ENCODE data around the gene ARIH1. TPM values are rescaled to one million over a fixed set of nuclear protein-coding genes. Genes with fewer than 3 reads are reported as not detected.

The ARIH1 gene
- total RNA-seq, 1 experiment from 2014 or later, result 209 TPM

DNA sequence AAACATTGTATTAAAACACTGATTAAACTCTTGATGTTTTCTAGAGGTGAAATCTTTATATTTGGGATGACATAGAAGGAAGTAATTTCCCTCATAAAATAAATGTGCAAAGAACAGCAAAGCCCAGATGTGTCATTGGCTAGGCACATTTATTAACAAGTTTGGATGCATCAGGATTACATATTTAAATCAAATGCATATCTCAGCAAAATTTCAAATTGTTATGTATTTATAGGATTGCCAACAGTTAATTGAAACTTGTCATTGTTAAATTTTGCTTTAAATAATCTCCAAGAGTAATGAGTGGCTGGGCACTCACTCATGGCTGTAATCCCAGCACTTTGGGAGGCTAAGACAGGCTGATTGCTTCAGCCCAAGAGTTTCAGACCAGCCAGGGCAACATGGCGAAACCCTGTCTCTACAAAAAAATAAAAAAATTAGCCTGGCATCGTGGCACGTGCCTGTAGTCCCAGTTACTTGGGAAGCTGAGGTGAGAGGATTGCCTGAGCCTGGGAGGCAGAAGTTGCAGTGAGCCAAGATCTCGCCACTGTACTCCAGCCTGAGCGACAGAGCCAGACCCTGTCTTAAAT is 28.2 kb downstream of the ARIH1 start:
- RAD21 ChIA-PET (ENCODE audit: low non-redundant PET in 1 of 2, low total read pairs in 2 of 2, uncharacterized antibody in 2 of 2, unreplicated experiment in 2 of 2), result no interaction called here
- POLR2A ChIA-PET, result no interaction called here

More for the DNA sequence above, 28.2 kb downstream of the ARIH1 start:
- H3K9me3 ChIP-seq (ENCODE audit: control insufficient read depth in 1 of 2, insufficient read depth in 1 of 2, low read depth in 1 of 2, low read length in 2 of 2), result no peaks in the 10 kb centered on the region
- H3K79me2 ChIP-seq (ENCODE audit: insufficient read depth, low read length), result peaks cover 98% of the 10 kb centered on the region
- CTCF ChIA-PET, result no interaction called here
- TF ChIP-seq FOSL1 (IDR thresholded peaks at IDR 0.05; ENCODE audit: low read depth) (no peak), SIN3A (IDR thresholded peaks at IDR 0.05; ENCODE audit: low read depth) (no peak), POLR2AphosphoS5 (IDR thresholded peaks at IDR 0.05; ENCODE audit: low read depth, low read length) (no peak), POLR2A (IDR thresholded peaks at IDR 0.05; ENCODE audit: borderline replicate concordance, extremely low read depth, insufficient read depth, insufficient read length) (no peak), ZNF274 (IDR thresholded peaks at IDR 0.05; ENCODE audit: low read depth, low read length) (no peak), ZFX (IDR thresholded peaks at IDR 0.05) (no peak), ELF1 (IDR thresholded peaks at IDR 0.05; ENCODE audit: borderline replicate concordance, low read depth) (no peak), EZH2 (IDR thresholded peaks at IDR 0.05) (no peak), JUND (IDR thresholded peaks at IDR 0.05) (no peak), CEBPB (IDR thresholded peaks at IDR 0.05; ENCODE audit: low read depth) (no peak), CBX3 (IDR thresholded peaks at IDR 0.05; ENCODE audit: low read depth) (no peak), EZH2phosphoT487 (IDR thresholded peaks at IDR 0.05; ENCODE audit: borderline replicate concordance) (no peak), SP1 (IDR thresholded peaks at IDR 0.05; ENCODE audit: low read depth) (no peak), TCF7L2 (IDR thresholded peaks at IDR 0.05; ENCODE audit: borderline replicate concordance, extremely low read depth, insufficient read depth, insufficient read length) (no peak), SRF (IDR thresholded peaks at IDR 0.05; ENCODE audit: low read depth) (no peak), YY1 (IDR thresholded peaks at IDR 0.05; ENCODE audit: extremely low read depth, insufficient replicate concordance, low read depth, low read length) (no peak)
- TF ChIP-seq, protein P1, sequence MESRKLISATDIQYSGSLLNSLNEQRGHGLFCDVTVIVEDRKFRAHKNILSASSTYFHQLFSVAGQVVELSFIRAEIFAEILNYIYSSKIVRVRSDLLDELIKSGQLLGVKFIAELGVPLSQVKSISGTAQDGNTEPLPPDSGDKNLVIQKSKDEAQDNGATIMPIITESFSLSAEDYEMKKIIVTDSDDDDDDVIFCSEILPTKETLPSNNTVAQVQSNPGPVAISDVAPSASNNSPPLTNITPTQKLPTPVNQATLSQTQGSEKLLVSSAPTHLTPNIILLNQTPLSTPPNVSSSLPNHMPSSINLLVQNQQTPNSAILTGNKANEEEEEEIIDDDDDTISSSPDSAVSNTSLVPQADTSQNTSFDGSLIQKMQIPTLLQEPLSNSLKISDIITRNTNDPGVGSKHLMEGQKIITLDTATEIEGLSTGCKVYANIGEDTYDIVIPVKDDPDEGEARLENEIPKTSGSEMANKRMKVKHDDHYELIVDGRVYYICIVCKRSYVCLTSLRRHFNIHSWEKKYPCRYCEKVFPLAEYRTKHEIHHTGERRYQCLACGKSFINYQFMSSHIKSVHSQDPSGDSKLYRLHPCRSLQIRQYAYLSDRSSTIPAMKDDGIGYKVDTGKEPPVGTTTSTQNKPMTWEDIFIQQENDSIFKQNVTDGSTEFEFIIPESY (IDR thresholded peaks at IDR 0.05; ENCODE audit: extremely low read depth, insufficient replicate concordance, low read length), result no peak
- TF ChIP-seq, protein P2, sequence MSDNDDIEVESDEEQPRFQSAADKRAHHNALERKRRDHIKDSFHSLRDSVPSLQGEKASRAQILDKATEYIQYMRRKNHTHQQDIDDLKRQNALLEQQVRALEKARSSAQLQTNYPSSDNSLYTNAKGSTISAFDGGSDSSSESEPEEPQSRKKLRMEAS (IDR thresholded peaks at IDR 0.05), result no peak
- TF ChIP-seq, protein P3, sequence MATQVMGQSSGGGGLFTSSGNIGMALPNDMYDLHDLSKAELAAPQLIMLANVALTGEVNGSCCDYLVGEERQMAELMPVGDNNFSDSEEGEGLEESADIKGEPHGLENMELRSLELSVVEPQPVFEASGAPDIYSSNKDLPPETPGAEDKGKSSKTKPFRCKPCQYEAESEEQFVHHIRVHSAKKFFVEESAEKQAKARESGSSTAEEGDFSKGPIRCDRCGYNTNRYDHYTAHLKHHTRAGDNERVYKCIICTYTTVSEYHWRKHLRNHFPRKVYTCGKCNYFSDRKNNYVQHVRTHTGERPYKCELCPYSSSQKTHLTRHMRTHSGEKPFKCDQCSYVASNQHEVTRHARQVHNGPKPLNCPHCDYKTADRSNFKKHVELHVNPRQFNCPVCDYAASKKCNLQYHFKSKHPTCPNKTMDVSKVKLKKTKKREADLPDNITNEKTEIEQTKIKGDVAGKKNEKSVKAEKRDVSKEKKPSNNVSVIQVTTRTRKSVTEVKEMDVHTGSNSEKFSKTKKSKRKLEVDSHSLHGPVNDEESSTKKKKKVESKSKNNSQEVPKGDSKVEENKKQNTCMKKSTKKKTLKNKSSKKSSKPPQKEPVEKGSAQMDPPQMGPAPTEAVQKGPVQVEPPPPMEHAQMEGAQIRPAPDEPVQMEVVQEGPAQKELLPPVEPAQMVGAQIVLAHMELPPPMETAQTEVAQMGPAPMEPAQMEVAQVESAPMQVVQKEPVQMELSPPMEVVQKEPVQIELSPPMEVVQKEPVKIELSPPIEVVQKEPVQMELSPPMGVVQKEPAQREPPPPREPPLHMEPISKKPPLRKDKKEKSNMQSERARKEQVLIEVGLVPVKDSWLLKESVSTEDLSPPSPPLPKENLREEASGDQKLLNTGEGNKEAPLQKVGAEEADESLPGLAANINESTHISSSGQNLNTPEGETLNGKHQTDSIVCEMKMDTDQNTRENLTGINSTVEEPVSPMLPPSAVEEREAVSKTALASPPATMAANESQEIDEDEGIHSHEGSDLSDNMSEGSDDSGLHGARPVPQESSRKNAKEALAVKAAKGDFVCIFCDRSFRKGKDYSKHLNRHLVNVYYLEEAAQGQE (IDR thresholded peaks at IDR 0.05; ENCODE audit: low read depth), result no peak
- H3K4me1 ChIP-seq (ENCODE audit: control insufficient read depth in 1 of 2, insufficient read depth in 2 of 2, low read length in 2 of 2), result no peaks in the 10 kb centered on the region
- ATAC-seq (no peak), DNase-seq (ENCODE audit: low read depth, low spot score) (no peak)
- H3K9ac ChIP-seq (ENCODE audit: low read length), result no peak overlapping the region
- no peak overlapping the region for H3K4me3 ChIP-seq (replicated peaks in 1 of 2; ENCODE audit: low read depth in 1 of 2, low read length in 2 of 2)
- H2AFZ ChIP-seq (ENCODE audit: low read depth, low read length, poor library complexity, severe bottlenecking), result no peak overlapping the region
- H3K27ac ChIP-seq (ENCODE audit: low read depth, low read length), result no peak overlapping the region
- H3K36me3 ChIP-seq (ENCODE audit: control insufficient read depth in 1 of 2, insufficient read depth in 2 of 2, low read length in 2 of 2), result no peaks in the 10 kb centered on the region
- BruUV-seq (replicated peaks), result no TSS peak
- no peaks in the 10 kb centered on the region for H3K27me3 ChIP-seq (ENCODE audit: insufficient read depth, low read length)
- no peaks in the 10 kb centered on the region for H3K9me2 ChIP-seq (ENCODE audit: insufficient read depth)
- H3K4me2 ChIP-seq (ENCODE audit: low read length), result no peak overlapping the region
- H4K20me1 ChIP-seq (ENCODE audit: insufficient read depth), result peaks cover 16% of the 10 kb centered on the region; the same call in 1 of the 2 replicates
- intact Hi-C loops (cut with micrococcal nuclease), result no loop called here

Measured in HCT116 (cell line).